ENCODE results near the gene MAP2K5. TPM values are rescaled to one million over a fixed set of nuclear protein-coding genes. Genes with fewer than 3 reads are reported as not detected.

The MAP2K5 gene
- total RNA-seq, 2 donors from 2014 or later, result 14.5 to 24.7 TPM

DNA sequence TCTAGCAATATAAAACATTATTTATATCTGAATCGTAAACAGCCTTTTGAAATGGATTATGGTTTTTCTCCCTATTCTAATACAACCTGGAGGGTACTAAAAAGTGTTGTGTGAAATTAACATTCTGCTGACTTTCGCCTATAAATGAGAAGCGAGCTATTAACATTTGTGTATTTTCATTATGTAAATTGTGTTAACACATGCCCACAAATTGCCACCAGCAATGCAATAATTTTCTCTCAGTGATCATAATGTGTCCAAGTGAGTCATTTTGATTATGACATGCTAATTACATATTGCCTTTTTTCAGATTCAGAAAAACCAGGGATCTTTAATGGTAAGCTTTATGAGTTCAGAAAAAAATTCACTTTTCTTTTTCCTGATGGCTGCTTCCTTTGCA, 205.4 kb downstream of the MAP2K5 start:
- no peaks in the 10 kb centered on the region for H3K36me3 Mint-ChIP-seq
- H3K27ac Mint-ChIP-seq, result no peak overlapping the region
- peaks cover 16 to 22% of the 10 kb centered on the region in 2 donors for H3K4me1 Mint-ChIP-seq (ENCODE audit: low read depth in 2 of 2)
- no peak overlapping the region for H3K4me3 Mint-ChIP-seq
- H3K9me3 Mint-ChIP-seq, result no peaks in the 10 kb centered on the region
- no peaks in the 10 kb centered on the region for H3K27me3 Mint-ChIP-seq
- ATAC-seq, result no peak
- no peak for DNase-seq (ENCODE audit: low spot score)

DNA sequence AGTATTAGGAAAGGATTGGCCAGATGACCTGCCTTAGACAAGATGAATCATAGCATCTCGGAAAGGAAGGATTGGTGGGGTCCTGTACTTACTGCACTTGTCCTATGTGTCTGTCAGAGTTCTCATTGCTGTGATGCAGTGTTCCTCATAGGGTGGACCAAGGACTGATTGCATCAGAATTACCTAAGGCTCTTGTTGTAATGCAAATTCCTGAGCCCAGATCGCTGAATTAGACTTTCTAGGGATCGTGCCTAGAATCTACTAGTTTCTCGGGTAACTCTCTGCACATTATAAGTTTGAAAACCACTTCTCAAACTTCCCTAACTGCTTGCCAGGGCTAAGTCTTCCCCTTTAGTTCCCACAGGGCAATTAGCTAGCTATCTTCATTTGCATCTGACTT, 207.9 kb downstream of the MAP2K5 start:
- DNase-seq (ENCODE audit: low spot score) (no peak), ATAC-seq (no peak)
- no peak overlapping the region for H3K4me3 Mint-ChIP-seq
- H3K4me1 Mint-ChIP-seq (ENCODE audit: low read depth in 2 of 2), result peaks cover 19 to 24% of the 10 kb centered on the region in 2 donors
- no peaks in the 10 kb centered on the region for H3K9me3 Mint-ChIP-seq
- no peaks in the 10 kb centered on the region for H3K36me3 Mint-ChIP-seq
- H3K27me3 Mint-ChIP-seq, result no peaks in the 10 kb centered on the region
- no peak overlapping the region for H3K27ac Mint-ChIP-seq

- Mint-ChIP-seq H3K27ac (no peak overlapping the region), H3K27me3 (no peaks in the 10 kb centered on the region), H3K4me1 (ENCODE audit: low read depth in 2 of 2) (peaks cover 31 to 33% of the 10 kb centered on the region in 2 donors), H3K4me3 (no peak overlapping the region), H3K36me3 (no peaks in the 10 kb centered on the region), H3K9me3 (no peaks in the 10 kb centered on the region)
- ATAC-seq (no peak), DNase-seq (ENCODE audit: low spot score) (no peak)
These were observed 211.4 kb downstream of the MAP2K5 start for GRCh38 chr15:67753891-67754290.

DNA sequence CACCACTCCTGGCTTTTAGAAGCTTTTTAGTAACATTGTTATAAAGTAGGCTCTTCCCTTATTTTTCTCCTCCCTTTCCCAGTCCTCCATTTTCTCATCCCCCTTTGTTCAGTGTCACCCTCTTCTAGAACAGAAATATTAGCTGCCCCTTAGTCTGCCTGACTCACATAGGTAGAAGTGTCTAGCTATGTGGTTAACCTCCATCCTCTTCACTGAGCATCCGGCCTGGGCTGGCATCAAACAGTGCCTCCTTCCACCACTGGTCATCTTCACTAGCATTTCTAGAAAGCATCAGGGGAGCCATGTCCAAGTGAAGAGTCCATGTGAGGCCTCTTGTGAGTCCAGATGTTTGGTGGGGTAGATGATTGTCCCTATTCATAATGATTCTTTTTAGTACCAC, 212.8 kb downstream of the MAP2K5 start:
- DNase-seq (ENCODE audit: low spot score), result no peak
- Mint-ChIP-seq H3K9me3 (no peaks in the 10 kb centered on the region), H3K4me1 (ENCODE audit: low read depth in 2 of 2) (peaks cover 31 to 33% of the 10 kb centered on the region in 2 donors), H3K27me3 (no peaks in the 10 kb centered on the region), H3K36me3 (no peaks in the 10 kb centered on the region), H3K4me3 (no peak overlapping the region), H3K27ac (no peak overlapping the region)
- ATAC-seq, result peak; percentile 60 to 67

GRCh38 chr15:67755936-67756335, 213.4 kb downstream of the MAP2K5 start:
- H3K4me3 Mint-ChIP-seq, result no peak overlapping the region
- H3K27ac Mint-ChIP-seq, result no peak overlapping the region
- DNase-seq (ENCODE audit: low spot score) (no peak), ATAC-seq (no peak)
- no peaks in the 10 kb centered on the region for H3K9me3 Mint-ChIP-seq
- no peaks in the 10 kb centered on the region for H3K36me3 Mint-ChIP-seq
- no peaks in the 10 kb centered on the region for H3K27me3 Mint-ChIP-seq
- H3K4me1 Mint-ChIP-seq (ENCODE audit: low read depth in 2 of 2), result peaks cover 31 to 33% of the 10 kb centered on the region in 2 donors

GRCh38 chr15:67758619-67759300, 216.3 kb downstream of the MAP2K5 start:
- no peak overlapping the region for H3K4me3 Mint-ChIP-seq
- DNase-seq (ENCODE audit: low spot score), result no peak
- no peak for ATAC-seq
- H3K27ac Mint-ChIP-seq, result peak overlapping the region in 1 of 2 donors; percentile 5
- no peaks in the 10 kb centered on the region for H3K36me3 Mint-ChIP-seq
- H3K4me1 Mint-ChIP-seq (ENCODE audit: low read depth in 2 of 2), result peaks cover 34 to 40% of the 10 kb centered on the region in 2 donors
- H3K9me3 Mint-ChIP-seq, result no peaks in the 10 kb centered on the region
- H3K27me3 Mint-ChIP-seq, result no peaks in the 10 kb centered on the region

- Mint-ChIP-seq H3K4me3 (no peak overlapping the region), H3K27me3 (no peaks in the 10 kb centered on the region), H3K4me1 (ENCODE audit: low read depth in 2 of 2) (peaks cover 22 to 23% of the 10 kb centered on the region in 2 donors), H3K9me3 (no peaks in the 10 kb centered on the region), H3K36me3 (no peaks in the 10 kb centered on the region), H3K27ac (peak overlapping the region in 1 of 2 donors; percentile 41)
- ATAC-seq (no peak), DNase-seq (ENCODE audit: low spot score) (no peak)
These were observed 218.4 kb downstream of the MAP2K5 start for GRCh38 chr15:67760901-67761300.

DNA sequence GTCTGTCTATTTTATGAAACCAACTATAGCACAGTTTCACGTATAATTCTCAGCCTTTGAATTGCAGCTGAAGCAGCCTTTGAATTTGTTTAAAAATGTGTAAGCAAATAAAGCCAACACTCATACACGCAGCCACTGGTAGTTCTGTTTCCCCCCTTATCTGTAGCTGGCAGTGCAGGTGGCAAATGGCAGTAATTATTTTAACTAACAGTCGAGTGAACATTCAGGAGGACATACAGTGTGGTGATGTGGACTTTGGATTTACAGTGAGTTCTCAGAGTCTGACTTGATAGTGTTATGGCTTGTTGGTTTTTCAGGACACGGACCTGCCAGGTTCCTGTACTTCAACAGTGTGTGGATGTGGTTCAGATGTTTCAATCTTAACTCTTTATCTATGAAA, 218.8 kb downstream of the MAP2K5 start:
- Mint-ChIP-seq H3K27me3 (no peaks in the 10 kb centered on the region), H3K36me3 (no peaks in the 10 kb centered on the region), H3K4me1 (ENCODE audit: low read depth in 2 of 2) (peaks cover 20 to 21% of the 10 kb centered on the region in 2 donors), H3K9me3 (no peaks in the 10 kb centered on the region), H3K4me3 (no peak overlapping the region), H3K27ac (peak overlapping the region in 1 of 2 donors; percentile 41)
- ATAC-seq, result no peak
- DNase-seq (ENCODE audit: low spot score), result no peak

DNA sequence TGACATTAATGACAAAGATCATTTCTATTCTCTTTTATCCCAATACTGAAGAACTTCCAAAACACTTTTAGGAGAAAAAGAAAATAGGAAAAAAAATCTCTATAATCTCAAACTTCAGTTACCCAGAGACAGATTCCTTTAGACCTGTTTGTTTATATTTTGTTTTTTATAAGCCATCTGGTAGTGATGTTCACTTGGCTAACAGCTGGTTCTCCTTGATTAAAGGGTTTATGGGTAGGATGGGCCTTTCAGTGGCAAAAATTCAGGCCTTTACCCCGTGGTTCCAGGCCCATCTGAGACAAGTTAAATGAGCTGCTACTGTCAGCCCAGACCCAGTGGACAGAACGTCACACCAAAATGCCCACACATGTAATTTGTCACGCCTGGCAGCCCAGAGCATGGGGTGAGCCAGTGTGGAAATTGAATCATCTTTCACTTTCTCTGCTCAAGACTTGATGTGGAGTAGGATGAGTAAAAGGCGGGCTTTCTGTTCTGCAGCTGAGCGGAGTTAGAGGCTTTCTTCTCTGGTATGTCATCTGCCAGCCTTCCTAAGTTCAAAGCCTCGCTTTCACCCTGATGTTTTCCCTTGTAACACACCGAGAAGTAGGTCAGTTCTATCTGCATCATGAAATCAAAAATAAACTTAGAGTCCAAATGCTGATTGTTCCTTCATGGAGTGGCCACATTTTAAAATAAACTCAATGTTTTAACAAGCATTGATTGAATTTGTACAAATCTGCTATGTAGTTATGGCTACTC, 220.3 kb downstream of the MAP2K5 start:
- Mint-ChIP-seq H3K36me3 (no peaks in the 10 kb centered on the region), H3K4me3 (no peak overlapping the region), H3K27ac (peak overlapping the region in 1 of 2 donors; percentile 47), H3K9me3 (no peaks in the 10 kb centered on the region), H3K27me3 (no peaks in the 10 kb centered on the region), H3K4me1 (ENCODE audit: low read depth in 2 of 2) (peaks cover 14 to 19% of the 10 kb centered on the region in 2 donors)
- ATAC-seq, result peak; percentile 66 to 90
- no peak for DNase-seq (ENCODE audit: low spot score)

GRCh38 chr15:67765701-67766100, 223.2 kb downstream of the MAP2K5 start:
- Mint-ChIP-seq H3K27ac (no peak overlapping the region), H3K4me3 (no peak overlapping the region), H3K9me3 (no peaks in the 10 kb centered on the region), H3K4me1 (ENCODE audit: low read depth in 2 of 2) (peaks cover 4 to 7% of the 10 kb centered on the region in 2 donors), H3K27me3 (no peaks in the 10 kb centered on the region), H3K36me3 (no peaks in the 10 kb centered on the region)
- DNase-seq (ENCODE audit: low spot score), result no peak
- no peak for ATAC-seq

DNA sequence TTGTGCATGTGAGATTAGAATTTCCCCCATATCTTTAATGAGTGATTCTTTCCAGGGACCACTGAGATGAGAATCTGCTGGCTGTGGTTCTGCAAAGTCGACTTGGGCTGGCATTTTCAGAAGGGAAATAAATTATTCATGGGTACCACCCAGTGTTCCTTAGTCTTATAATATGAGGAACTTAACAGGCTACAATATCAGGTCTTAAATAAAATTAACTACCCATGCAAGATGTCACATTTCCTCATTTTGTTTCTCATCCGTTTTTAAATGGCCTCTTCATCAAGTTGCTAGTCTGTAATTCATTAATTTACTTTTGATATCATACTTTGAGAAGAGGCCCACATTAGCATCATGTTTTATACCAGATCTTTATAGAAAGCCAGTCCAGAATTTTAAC, 224.5 kb downstream of the MAP2K5 start:
- Mint-ChIP-seq H3K27me3 (no peaks in the 10 kb centered on the region), H3K27ac (no peak overlapping the region), H3K4me1 (ENCODE audit: low read depth in 2 of 2) (peaks cover 4 to 7% of the 10 kb centered on the region in 2 donors), H3K9me3 (no peaks in the 10 kb centered on the region), H3K36me3 (no peaks in the 10 kb centered on the region), H3K4me3 (no peak overlapping the region)
- no peak for DNase-seq (ENCODE audit: low spot score)
- no peak for ATAC-seq

DNA sequence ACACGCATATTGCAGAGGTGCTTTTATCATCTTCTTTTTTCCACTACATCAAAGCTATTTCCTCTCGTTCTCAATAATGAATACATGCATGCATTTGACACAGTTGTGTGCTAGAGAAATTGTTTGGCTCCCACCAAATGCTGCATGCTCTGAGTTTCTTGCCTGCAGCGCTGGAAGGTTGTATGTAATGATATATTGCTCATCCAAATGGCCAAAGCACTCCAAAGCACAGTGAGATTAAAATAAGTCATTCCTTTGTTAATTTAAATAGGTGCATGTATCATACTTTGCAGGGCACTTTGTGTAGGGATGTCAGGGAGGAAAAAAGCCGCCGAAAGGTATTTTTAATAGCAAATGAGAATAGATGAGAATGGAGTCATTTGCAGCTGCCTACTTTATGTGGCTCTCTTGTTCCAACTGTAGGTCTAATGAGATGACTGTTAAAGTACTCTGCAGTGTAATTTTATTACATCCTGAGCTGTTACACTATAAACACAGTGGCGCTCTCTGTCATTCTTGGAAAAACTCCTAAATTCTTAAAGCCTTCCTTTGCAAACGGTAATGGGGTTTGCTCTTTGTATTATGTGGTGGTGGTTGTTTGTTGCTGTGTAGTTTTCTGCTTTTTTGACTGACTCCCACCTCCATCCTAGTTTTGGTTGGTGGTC, 225.9 kb downstream of the MAP2K5 start:
- no peaks in the 10 kb centered on the region for H3K27me3 Mint-ChIP-seq
- H3K9me3 Mint-ChIP-seq, result no peaks in the 10 kb centered on the region
- DNase-seq (ENCODE audit: low spot score) (no peak), ATAC-seq (no peak)
- no peak overlapping the region for H3K27ac Mint-ChIP-seq
- H3K4me3 Mint-ChIP-seq, result no peak overlapping the region
- H3K4me1 Mint-ChIP-seq (ENCODE audit: low read depth in 2 of 2), result no peaks in the 10 kb centered on the region
- H3K36me3 Mint-ChIP-seq, result no peaks in the 10 kb centered on the region

DNA sequence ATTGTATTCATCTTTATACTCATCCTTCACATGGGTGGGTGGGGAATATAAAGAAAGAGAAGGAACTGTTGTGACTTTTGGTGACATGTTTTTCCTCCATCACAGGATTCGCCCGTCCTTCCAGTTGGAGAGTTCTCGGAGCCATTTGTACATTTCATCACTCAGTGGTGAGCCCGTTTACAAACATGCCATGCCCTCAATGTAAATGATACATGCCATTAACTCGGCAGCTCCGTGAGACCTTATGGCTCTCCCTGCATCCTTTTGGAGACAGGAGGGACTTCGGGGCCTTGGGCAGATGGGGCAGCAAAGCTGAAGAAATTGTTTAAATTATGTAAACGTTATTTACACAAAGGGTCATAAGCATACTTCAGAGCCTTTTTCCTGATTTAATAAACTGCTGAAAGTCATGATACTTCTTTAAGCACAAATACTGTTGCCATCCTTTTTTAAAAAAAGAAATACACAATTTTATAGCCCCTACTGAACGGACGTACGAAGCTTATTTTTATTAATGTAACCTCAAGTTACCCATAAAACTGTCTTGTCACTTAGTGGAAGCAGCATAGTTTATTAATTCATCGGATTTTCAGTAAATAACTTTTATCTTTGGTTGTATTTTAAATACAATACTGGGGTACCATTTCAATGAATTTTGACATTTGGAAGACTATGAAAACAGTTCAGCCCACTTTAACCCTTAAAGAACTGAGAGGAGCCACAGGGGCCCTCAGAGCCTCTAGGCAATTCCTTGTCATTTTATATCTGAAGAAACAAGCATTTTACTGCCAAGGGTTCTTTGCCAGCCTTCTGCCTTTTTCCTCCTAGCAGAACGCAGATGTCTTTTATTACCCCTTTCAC, 227.2 kb downstream of the MAP2K5 start:
- no peaks in the 10 kb centered on the region for H3K9me3 Mint-ChIP-seq
- DNase-seq (ENCODE audit: low spot score) (no peak), ATAC-seq (no peak)
- no peaks in the 10 kb centered on the region for H3K36me3 Mint-ChIP-seq
- H3K4me3 Mint-ChIP-seq, result no peak overlapping the region
- no peak overlapping the region for H3K27ac Mint-ChIP-seq
- no peaks in the 10 kb centered on the region for H3K27me3 Mint-ChIP-seq
- H3K4me1 Mint-ChIP-seq (ENCODE audit: low read depth in 2 of 2), result no peaks in the 10 kb centered on the region
